SU-DHL-6 (cell line): ENCODE data around the gene PGC.

Experiments
- EZH2phosphoT487 ChIP-seq: fragments of 200-600 bp; sonication (generic), shearing (Covaris generic); conservative IDR thresholded peaks from 2 replicates; pipeline ENCODE4 v1.6.1; 2018; ENCODE audit warnings: mild to moderate bottlenecking, antibody characterized with exemption, low read length, moderate library complexity, mixed read lengths
- TF ChIP-seq, protein P1 (sequence below): fragments of 200-600 bp; sonication (generic); IDR thresholded peaks from one replicate; pipeline ENCODE4 v1.5.1; 2017; ENCODE audit warnings: antibody characterized with exemption, mild to moderate bottlenecking, low read length, moderate library complexity; ENCODE audit not compliant: insufficient read depth, poor library complexity, severe bottlenecking

DNA sequence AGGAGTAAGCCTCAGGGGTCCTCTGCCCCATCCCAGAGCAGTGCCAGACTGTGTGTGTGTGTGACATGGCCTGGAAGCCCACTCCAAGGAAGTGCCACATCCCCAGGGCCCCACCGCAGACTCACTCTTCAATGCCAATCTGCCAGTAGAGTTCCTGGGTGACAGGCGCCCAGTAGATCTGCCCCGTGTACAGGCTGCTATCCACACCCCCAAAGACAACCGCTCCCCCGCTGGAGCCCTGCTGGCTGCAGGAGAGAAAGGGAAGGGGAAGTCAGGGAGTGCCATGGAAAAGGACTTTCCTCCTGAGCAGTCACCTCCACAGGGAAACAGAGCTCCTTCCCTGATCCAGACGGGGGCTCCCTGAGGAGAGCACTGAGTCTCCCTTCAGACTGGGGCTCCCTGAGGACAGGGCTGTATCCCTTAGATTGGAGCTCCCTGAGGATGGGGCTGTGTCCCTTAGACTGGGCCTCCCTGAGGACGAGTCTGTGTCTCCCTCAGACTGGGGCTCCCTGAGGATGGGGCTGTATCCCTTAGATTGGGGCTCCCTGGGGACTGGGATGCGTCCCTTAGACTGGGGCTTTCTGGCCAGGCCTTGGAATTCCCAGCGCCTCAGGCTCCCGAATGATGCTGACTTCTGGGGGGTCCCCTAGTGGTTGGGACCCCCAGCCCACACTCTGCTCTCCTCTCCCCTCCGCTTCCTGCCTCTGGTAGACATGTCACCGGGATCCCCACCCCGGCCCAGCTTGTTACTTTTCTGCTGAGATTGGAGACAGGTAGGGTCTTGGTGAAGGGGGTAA is 6.6 kb downstream of the PGC start:
- TF ChIP-seq, protein P1, sequence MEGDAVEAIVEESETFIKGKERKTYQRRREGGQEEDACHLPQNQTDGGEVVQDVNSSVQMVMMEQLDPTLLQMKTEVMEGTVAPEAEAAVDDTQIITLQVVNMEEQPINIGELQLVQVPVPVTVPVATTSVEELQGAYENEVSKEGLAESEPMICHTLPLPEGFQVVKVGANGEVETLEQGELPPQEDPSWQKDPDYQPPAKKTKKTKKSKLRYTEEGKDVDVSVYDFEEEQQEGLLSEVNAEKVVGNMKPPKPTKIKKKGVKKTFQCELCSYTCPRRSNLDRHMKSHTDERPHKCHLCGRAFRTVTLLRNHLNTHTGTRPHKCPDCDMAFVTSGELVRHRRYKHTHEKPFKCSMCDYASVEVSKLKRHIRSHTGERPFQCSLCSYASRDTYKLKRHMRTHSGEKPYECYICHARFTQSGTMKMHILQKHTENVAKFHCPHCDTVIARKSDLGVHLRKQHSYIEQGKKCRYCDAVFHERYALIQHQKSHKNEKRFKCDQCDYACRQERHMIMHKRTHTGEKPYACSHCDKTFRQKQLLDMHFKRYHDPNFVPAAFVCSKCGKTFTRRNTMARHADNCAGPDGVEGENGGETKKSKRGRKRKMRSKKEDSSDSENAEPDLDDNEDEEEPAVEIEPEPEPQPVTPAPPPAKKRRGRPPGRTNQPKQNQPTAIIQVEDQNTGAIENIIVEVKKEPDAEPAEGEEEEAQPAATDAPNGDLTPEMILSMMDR = no peak
- TF ChIP-seq EZH2phosphoT487 = no peak
